ENCODE data around the gene BNC2.

BNC2 gene

DNA sequence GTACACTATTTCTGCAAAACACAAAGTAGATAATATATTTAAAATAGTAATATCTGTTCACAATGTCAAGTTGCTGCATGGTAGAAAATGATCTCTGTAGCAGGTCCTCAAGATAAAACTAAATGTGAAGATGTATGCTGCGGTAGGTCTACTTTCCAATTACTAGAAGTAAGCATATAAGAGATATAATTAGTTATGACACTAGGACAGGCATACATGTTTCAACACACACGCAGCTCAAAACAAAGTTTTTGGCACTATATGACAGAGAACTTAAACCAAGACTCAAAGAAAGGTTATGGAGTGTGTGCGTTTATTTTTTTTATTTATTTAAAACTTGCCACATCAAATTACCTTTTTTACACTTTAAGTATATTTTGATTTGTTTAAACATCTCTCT is 23.5 kb downstream of the BNC2 start:
- no peak overlapping the region for H3K4me3 Mint-ChIP-seq
- H3K9me3 Mint-ChIP-seq: peaks cover 3% of the 10 kb centered on the region
- DNase-seq: no peak
- no peaks in the 10 kb centered on the region for H3K36me3 Mint-ChIP-seq (ENCODE audit: low read depth)
- H3K27ac Mint-ChIP-seq: no peak overlapping the region
- H3K4me1 Mint-ChIP-seq: no peaks in the 10 kb centered on the region
- no peaks in the 10 kb centered on the region for H3K27me3 Mint-ChIP-seq
- no peak for ATAC-seq

DNA sequence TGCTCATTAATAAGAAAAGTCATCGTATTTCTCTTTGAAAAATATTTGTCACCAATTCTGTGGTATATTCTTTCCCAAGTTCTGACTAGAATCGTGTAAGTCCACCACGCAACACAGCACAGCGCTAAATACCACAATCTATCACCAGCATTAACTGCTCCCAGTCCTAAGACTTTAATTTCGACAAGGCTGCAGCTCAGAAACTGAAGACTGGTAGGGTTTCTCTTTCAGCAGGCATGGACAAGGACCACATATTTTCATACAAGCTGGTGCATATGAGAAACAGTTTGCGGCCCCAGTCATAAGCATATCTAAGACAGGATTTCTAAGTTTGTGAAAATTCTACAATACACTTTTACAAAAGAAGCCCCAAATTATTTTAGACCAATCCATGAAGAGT is 24.1 kb downstream of the BNC2 start:
- Mint-ChIP-seq H3K4me3 (no peak overlapping the region), H3K27ac (no peak overlapping the region), H3K9me3 (peaks cover 3% of the 10 kb centered on the region), H3K36me3 (ENCODE audit: low read depth) (no peaks in the 10 kb centered on the region), H3K4me1 (no peaks in the 10 kb centered on the region), H3K27me3 (no peaks in the 10 kb centered on the region)
- ATAC-seq: no peak
- no peak for DNase-seq

DNA sequence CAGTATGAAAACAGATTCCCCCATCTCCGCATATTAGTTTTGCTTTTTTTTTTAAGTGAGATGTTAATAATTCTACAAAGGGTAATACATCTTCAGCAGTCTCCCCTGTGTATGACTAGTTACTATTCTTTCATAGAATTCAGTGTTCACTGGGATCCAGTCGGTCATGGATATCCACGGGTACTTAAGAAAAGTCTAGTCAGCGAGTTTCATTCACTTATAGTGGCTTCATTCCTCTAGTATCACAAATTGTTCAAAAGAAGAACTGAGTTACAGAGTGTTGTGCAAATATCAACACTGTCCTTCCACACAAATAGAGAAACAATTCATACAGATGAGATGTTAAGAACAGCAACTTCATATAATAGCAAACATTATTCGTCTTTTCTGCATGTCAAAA is 35.7 kb downstream of the BNC2 start:
- H3K9me3 Mint-ChIP-seq: peaks cover 10% of the 10 kb centered on the region
- DNase-seq: no peak
- H3K27ac Mint-ChIP-seq: no peak overlapping the region

GRCh38 chr9:16833296-16833835 is 37.1 kb downstream of the BNC2 start:
- ATAC-seq: no peak
- peaks cover 11% of the 10 kb centered on the region for H3K27me3 Mint-ChIP-seq
- no peak for DNase-seq
- H3K36me3 Mint-ChIP-seq (ENCODE audit: low read depth): no peaks in the 10 kb centered on the region
- H3K9me3 Mint-ChIP-seq: peaks cover 10% of the 10 kb centered on the region
- no peak overlapping the region for H3K27ac Mint-ChIP-seq
- H3K4me3 Mint-ChIP-seq: no peak overlapping the region
- H3K4me1 Mint-ChIP-seq: no peaks in the 10 kb centered on the region

More for the DNA sequence above, 35.7 kb downstream of the BNC2 start:
- no peak overlapping the region for H3K4me3 Mint-ChIP-seq
- H3K27me3 Mint-ChIP-seq: peaks cover 2% of the 10 kb centered on the region
- H3K36me3 Mint-ChIP-seq (ENCODE audit: low read depth): no peaks in the 10 kb centered on the region
- no peaks in the 10 kb centered on the region for H3K4me1 Mint-ChIP-seq
- ATAC-seq: no peak

GRCh38 chr9:16832101-16832500 is 38.4 kb downstream of the BNC2 start:
- DNase-seq: no peak
- H3K27ac Mint-ChIP-seq: no peak overlapping the region

DNA sequence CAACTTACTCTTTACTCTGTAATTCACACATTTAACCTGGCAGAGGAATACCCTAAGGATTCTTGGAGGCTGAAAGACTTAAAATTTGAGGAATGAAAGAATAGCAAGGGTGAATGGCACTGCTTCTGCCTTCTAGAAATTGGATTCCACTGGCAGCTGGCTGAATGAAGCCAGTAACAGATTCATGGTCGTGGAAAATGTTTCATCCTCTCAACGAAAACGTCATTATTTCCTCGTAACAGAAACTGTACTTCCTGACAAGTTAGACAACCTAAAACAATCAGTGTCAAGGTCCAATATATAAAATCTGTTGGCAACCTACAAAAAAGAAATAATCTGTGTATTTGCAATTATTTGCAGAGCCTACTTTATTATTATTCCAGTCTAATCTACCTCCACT is 39.7 kb downstream of the BNC2 start:
- ATAC-seq (no peak), DNase-seq (no peak)
- Mint-ChIP-seq H3K27ac (no peak overlapping the region), H3K9me3 (peaks cover 10% of the 10 kb centered on the region), H3K4me1 (no peaks in the 10 kb centered on the region), H3K36me3 (ENCODE audit: low read depth) (no peaks in the 10 kb centered on the region), H3K27me3 (peaks cover 17% of the 10 kb centered on the region), H3K4me3 (no peak overlapping the region)

More at GRCh38 chr9:16832101-16832500, 38.4 kb downstream of the BNC2 start:
- Mint-ChIP-seq H3K27me3 (peaks cover 17% of the 10 kb centered on the region), H3K4me1 (no peaks in the 10 kb centered on the region), H3K36me3 (ENCODE audit: low read depth) (no peaks in the 10 kb centered on the region), H3K4me3 (no peak overlapping the region), H3K9me3 (peaks cover 10% of the 10 kb centered on the region)
- ATAC-seq: no peak

- H3K4me3 Mint-ChIP-seq: no peak overlapping the region
- DNase-seq (no peak), ATAC-seq (no peak)
- no peak overlapping the region for H3K27ac Mint-ChIP-seq
- peaks cover 10% of the 10 kb centered on the region for H3K9me3 Mint-ChIP-seq
- H3K4me1 Mint-ChIP-seq: no peaks in the 10 kb centered on the region
- peaks cover 17% of the 10 kb centered on the region for H3K27me3 Mint-ChIP-seq
- no peaks in the 10 kb centered on the region for H3K36me3 Mint-ChIP-seq (ENCODE audit: low read depth)
Measured at GRCh38 chr9:16828340-16829281, 41.9 kb downstream of the BNC2 start.

GRCh38 chr9:16825971-16826625 is 44.4 kb downstream of the BNC2 start:
- H3K4me3 Mint-ChIP-seq: no peak overlapping the region
- no peak for DNase-seq
- H3K36me3 Mint-ChIP-seq (ENCODE audit: low read depth): no peaks in the 10 kb centered on the region
- no peaks in the 10 kb centered on the region for H3K4me1 Mint-ChIP-seq
- no peak overlapping the region for H3K27ac Mint-ChIP-seq
- peaks cover 15% of the 10 kb centered on the region for H3K27me3 Mint-ChIP-seq
- H3K9me3 Mint-ChIP-seq: no peaks in the 10 kb centered on the region
- ATAC-seq: no peak

DNA sequence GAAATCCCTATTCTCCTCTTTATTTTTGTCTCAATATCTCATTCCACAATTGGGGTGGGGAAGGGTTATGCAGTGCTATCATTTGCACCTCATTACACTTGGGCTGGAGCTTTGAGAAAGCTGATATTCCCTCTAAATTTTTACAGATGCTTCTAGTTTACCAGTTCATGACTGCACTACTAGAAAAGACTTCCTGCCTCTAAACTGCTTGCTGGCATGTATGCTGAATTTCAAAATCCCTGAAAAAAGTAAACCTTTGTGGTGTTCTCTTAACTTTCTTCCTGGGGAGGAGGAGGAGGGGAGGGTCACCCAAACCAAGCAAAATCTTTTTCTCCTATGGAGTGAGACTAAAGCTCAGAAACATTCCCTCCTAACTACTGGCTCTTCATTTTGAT is 45.1 kb downstream of the BNC2 start:
- no peaks in the 10 kb centered on the region for H3K36me3 Mint-ChIP-seq (ENCODE audit: low read depth)
- no peaks in the 10 kb centered on the region for H3K9me3 Mint-ChIP-seq
- no peak overlapping the region for H3K4me3 Mint-ChIP-seq
- no peak for DNase-seq
- no peak overlapping the region for H3K27ac Mint-ChIP-seq
- no peaks in the 10 kb centered on the region for H3K4me1 Mint-ChIP-seq
- no peak for ATAC-seq
- H3K27me3 Mint-ChIP-seq: peaks cover 15% of the 10 kb centered on the region

- H3K27me3 Mint-ChIP-seq: peaks cover 15% of the 10 kb centered on the region
- DNase-seq: no peak
- no peak for ATAC-seq
- H3K4me3 Mint-ChIP-seq: no peak overlapping the region
- H3K4me1 Mint-ChIP-seq: no peaks in the 10 kb centered on the region
- H3K9me3 Mint-ChIP-seq: no peaks in the 10 kb centered on the region
- H3K36me3 Mint-ChIP-seq (ENCODE audit: low read depth): no peaks in the 10 kb centered on the region
- H3K27ac Mint-ChIP-seq: no peak overlapping the region
Measured at GRCh38 chr9:16824545-16825330, 45.7 kb downstream of the BNC2 start.

DNA sequence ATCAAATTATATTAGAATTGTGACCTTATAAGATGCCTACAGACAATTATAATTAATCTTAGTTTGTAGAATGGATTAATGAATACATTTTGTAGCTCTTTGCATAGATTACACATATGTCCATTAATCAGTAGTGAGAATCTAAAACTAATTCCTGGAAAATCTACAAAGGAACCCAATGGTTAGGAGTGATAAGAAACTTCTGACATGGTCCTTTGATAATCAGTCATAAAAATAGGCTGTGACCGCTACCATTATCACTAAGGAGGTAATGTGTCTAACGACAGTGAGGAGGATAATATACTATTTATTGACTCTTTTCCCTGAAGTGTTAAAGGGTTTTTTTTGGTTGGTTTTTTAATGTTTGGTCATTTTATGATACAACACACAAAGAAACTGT is 46.6 kb downstream of the BNC2 start:
- DNase-seq (no peak), ATAC-seq (no peak)
- peaks cover under 1% of the 10 kb centered on the region for H3K9me3 Mint-ChIP-seq
- H3K27ac Mint-ChIP-seq: no peak overlapping the region
- no peaks in the 10 kb centered on the region for H3K36me3 Mint-ChIP-seq (ENCODE audit: low read depth)
- no peaks in the 10 kb centered on the region for H3K4me1 Mint-ChIP-seq
- no peak overlapping the region for H3K4me3 Mint-ChIP-seq
- H3K27me3 Mint-ChIP-seq: peaks cover 10% of the 10 kb centered on the region

GRCh38 chr9:16821344-16821743 is 49.1 kb downstream of the BNC2 start:
- no peaks in the 10 kb centered on the region for H3K4me1 Mint-ChIP-seq
- no peak overlapping the region for H3K27ac Mint-ChIP-seq
- peaks cover 3% of the 10 kb centered on the region for H3K9me3 Mint-ChIP-seq
- DNase-seq: no peak
- no peak for ATAC-seq
- H3K4me3 Mint-ChIP-seq: no peak overlapping the region
- H3K36me3 Mint-ChIP-seq (ENCODE audit: low read depth): no peaks in the 10 kb centered on the region
- H3K27me3 Mint-ChIP-seq: no peaks in the 10 kb centered on the region

DNA sequence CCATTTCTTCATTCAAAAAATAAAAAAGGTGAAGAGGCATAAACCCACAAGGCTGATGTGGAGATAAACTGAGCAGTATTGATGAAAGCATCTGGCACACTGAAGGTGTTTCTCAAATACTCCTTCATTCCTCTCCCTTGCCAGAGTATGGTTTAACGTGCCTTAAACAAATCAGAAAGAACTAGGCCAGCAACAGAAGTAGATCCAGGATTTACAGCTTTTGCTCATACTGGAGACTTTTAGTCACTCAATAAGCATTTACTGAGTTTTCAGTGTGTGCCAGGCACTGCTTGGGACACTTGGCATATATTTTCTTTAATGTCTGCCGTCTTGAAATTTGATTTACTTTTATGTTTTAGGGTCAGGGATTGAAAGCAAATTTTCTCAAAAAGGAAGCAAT is 53.0 kb downstream of the BNC2 start:
- Mint-ChIP-seq H3K27me3 (no peaks in the 10 kb centered on the region), H3K4me1 (no peaks in the 10 kb centered on the region), H3K9me3 (peaks cover 3% of the 10 kb centered on the region), H3K36me3 (ENCODE audit: low read depth) (no peaks in the 10 kb centered on the region), H3K27ac (no peak overlapping the region), H3K4me3 (no peak overlapping the region)
- DNase-seq (no peak), ATAC-seq (no peak)

GRCh38 chr9:16817002-16817401 is 53.5 kb downstream of the BNC2 start:
- Mint-ChIP-seq H3K27me3 (no peaks in the 10 kb centered on the region), H3K27ac (no peak overlapping the region), H3K36me3 (ENCODE audit: low read depth) (no peaks in the 10 kb centered on the region), H3K9me3 (peaks cover 3% of the 10 kb centered on the region), H3K4me1 (no peaks in the 10 kb centered on the region), H3K4me3 (no peak overlapping the region)
- no peak for DNase-seq
- ATAC-seq: no peak
